Right atrium auricular region (tissue), 2 donors: ENCODE measurements around the gene ITGA8. TPM values are rescaled to one million over a fixed set of nuclear protein-coding genes. Genes with fewer than 3 reads are reported as not detected.
"Not testable (repeated sequence)": the region's sequence is repeated elsewhere in the genome, so short reads cannot be mapped to it uniquely, and the experiment has no call there.

ENCODE experiments used
- DNase-seq: peaks from one replicate; pipeline ENCODE4 v3.0.0-alpha.2; 2019; ENCODE audit warnings: low spot score
- H3K27ac ChIP-seq, 2 donors: fragments of 200-600 bp; sonication (generic); 1 replicate in 1 of 2; 2 replicates in 1 of 2; pipeline ENCODE4 v1.5.1; 2016 to 2019
- H3K27me3 ChIP-seq, 2 donors: fragments of 200-600 bp; sonication (generic); one replicate each; pipeline versions ENCODE4 v1.5.1 to v1.6.0; 2017 to 2019
- H3K36me3 ChIP-seq: fragments of 200-600 bp; sonication (generic); one replicate; pipeline ENCODE4 v1.5.1; 2016
- H3K4me1 ChIP-seq, 2 donors: fragments of 200-600 bp; sonication (generic); one replicate each; pipeline versions ENCODE4 v1.5.1 to v1.6.0; 2017 to 2019
- H3K4me3 ChIP-seq, 2 donors: fragments of 200-600 bp; sonication (generic); 1 replicate in 1 of 2; 2 replicates in 1 of 2; pipeline ENCODE4 v1.5.1; 2017 to 2019; ENCODE audit warnings: mild to moderate bottlenecking in 1 of 2, moderate library complexity in 1 of 2
- H3K9me3 ChIP-seq, 2 donors: fragments of 200-600 bp; sonication (generic); one replicate each; pipeline ENCODE4 v1.5.1; 2019
- CTCF ChIP-seq, 2 donors: fragments of 200-600 bp; sonication (generic); IDR thresholded peaks; one replicate each; pipeline ENCODE4 v1.5.1; 2019; ENCODE audit warnings: antibody characterized with exemption in 2 of 2
- total RNA-seq, 2 donors: library from RNA; depleted of rRNA; stranded (reverse); fragments of >200 nt; gene quantifications; one replicate each; pipeline ENCODE4 v1.1.0, GENCODE V29; 2016

ITGA8 gene
- total RNA-seq, 2 donors from 2014 or later = 4.9 to 6.4 TPM

DNA sequence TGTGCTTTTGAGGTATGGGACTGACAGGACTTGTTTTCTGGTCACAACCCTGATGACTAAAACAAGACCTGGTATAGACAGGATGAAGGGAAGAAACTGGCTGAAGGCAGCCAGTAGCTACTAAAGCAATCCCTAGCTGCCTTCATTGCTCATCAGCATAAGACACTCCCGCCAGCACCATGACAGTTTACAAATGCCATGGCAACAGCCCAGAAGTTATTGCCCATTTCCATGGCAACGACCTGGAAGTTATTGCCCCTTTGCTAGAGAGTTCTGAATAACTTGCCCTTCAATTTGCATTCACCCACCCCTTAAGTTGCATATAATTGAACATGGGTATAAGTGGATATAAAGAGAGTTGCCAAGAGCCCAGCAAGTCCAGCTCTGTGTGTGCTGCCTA lies 179.0 kb downstream of the ITGA8 start:
- no peak for DNase-seq
- Histone ChIP-seq H3K27ac (no peak overlapping the region), H3K27me3 (no peaks in the 10 kb centered on the region), H3K36me3 (no peaks in the 10 kb centered on the region), H3K4me3 (no peak overlapping the region), H3K9me3 (peaks cover 0 to 13% of the 10 kb centered on the region in 2 donors), H3K4me1 (no peaks in the 10 kb centered on the region)
- TF ChIP-seq CTCF (IDR thresholded peaks at IDR 0.05) = no peak

- Histone ChIP-seq H3K27ac (no peak overlapping the region), H3K27me3 (no peaks in the 10 kb centered on the region), H3K4me1 (no peaks in the 10 kb centered on the region), H3K36me3 (no peaks in the 10 kb centered on the region), H3K4me3 (no peak overlapping the region), H3K9me3 (peaks cover 0 to 6% of the 10 kb centered on the region in 2 donors)
- DNase-seq = no peak
- TF ChIP-seq CTCF (IDR thresholded peaks at IDR 0.05) = no peak
These were observed 180.5 kb downstream of the ITGA8 start for GRCh38 chr10:15539262-15539661.

GRCh38 chr10:15534928-15535538 lies 184.7 kb downstream of the ITGA8 start:
- H3K4me3 ChIP-seq, H3K27ac ChIP-seq, H3K36me3 ChIP-seq, H3K9me3 ChIP-seq, H3K4me1 ChIP-seq, DNase-seq, H3K27me3 ChIP-seq: not testable (repeated sequence)

- no peaks in the 10 kb centered on the region for H3K27me3 ChIP-seq
- TF ChIP-seq CTCF (IDR thresholded peaks at IDR 0.05) = no peak
- no peak overlapping the region for H3K27ac ChIP-seq
- no peak for DNase-seq
- no peaks in the 10 kb centered on the region for H3K9me3 ChIP-seq
- H3K36me3 ChIP-seq = no peaks in the 10 kb centered on the region
- no peak overlapping the region for H3K4me3 ChIP-seq
- H3K4me1 ChIP-seq = no peaks in the 10 kb centered on the region
These were observed 187.6 kb downstream of the ITGA8 start for GRCh38 chr10:15531927-15532722.

- DNase-seq = no peak
- H3K9me3 ChIP-seq = no peaks in the 10 kb centered on the region
- no peak for TF ChIP-seq CTCF (IDR thresholded peaks at IDR 0.05)
- H3K27ac ChIP-seq = no peak overlapping the region
- no peaks in the 10 kb centered on the region for H3K4me1 ChIP-seq
- no peaks in the 10 kb centered on the region for H3K36me3 ChIP-seq
- H3K4me3 ChIP-seq = no peak overlapping the region
- H3K27me3 ChIP-seq = no peaks in the 10 kb centered on the region
These were observed 190.9 kb downstream of the ITGA8 start for GRCh38 chr10:15528859-15529239.

GRCh38 chr10:15526754-15527153 lies 193.0 kb downstream of the ITGA8 start:
- no peaks in the 10 kb centered on the region for H3K9me3 ChIP-seq
- no peak for DNase-seq
- H3K27me3 ChIP-seq = no peaks in the 10 kb centered on the region
- TF ChIP-seq CTCF (IDR thresholded peaks at IDR 0.05) = no peak
- H3K4me1 ChIP-seq = no peaks in the 10 kb centered on the region
- H3K36me3 ChIP-seq = no peaks in the 10 kb centered on the region
- no peak overlapping the region for H3K27ac ChIP-seq
- no peak overlapping the region for H3K4me3 ChIP-seq
